Activated T-helper 1 cell treated with anti-CD3 and anti-CD28 coated beads, Interleukin-12 subunit alpha, Interleukin-12 subunit beta, Interleukin-2, Interleukin-4 antibody, amounts not matched to agents 30 ng/mL and 10 ng/mL and 1 ng/mL, durations not matched to agents 14 hours and 24 hours and 36 hours (primary cell): ENCODE measurements around the gene SRD5A3. TPM values are rescaled to one million over a fixed set of nuclear protein-coding genes. Genes with fewer than 3 reads are reported as not detected.

Source experiments
- DNase-seq: peaks from one replicate; pipeline ENCODE4 v3.0.0; 2021; ENCODE audit warnings: low spot score
- H3K27ac Mint-ChIP-seq: one replicate; pipeline ENCODE4 v1.8.0; 2021; ENCODE audit warnings: mild to moderate bottlenecking, mixed read lengths
- H3K27me3 Mint-ChIP-seq: one replicate; pipeline ENCODE4 v1.8.0; 2022; ENCODE audit warnings: mild to moderate bottlenecking, moderate library complexity, mixed read lengths; ENCODE audit not compliant: insufficient read depth
- H3K36me3 Mint-ChIP-seq: one replicate; pipeline ENCODE4 v1.8.0; 2021; ENCODE audit warnings: low read depth, mixed read lengths
- H3K4me1 Mint-ChIP-seq: one replicate; pipeline ENCODE4 v1.8.0; 2021; ENCODE audit warnings: low read depth, mixed read lengths
- H3K4me3 Mint-ChIP-seq: one replicate; pipeline ENCODE4 v1.8.0; 2021; ENCODE audit warnings: mild to moderate bottlenecking, moderate library complexity, mixed read lengths
- H3K9me3 Mint-ChIP-seq: one replicate; pipeline ENCODE4 v1.8.0; 2021; ENCODE audit warnings: mixed read lengths
- intact Hi-C: fragments of 100-400 bp; cut with micrococcal nuclease; formaldehyde crosslinking; loops from one replicate; pipeline ENCODE4 v1.15.1; 2024
- total RNA-seq: library from RNA; stranded (reverse); gene quantifications from 2 replicates; pipeline ENCODE4 v1.2.3, GENCODE V29; 2022

SRD5A3 gene
- 32.4 and 33.2 TPM in 2 replicates for total RNA-seq

- Mint-ChIP-seq H3K9me3 (peaks cover 1% of the 10 kb centered on the region), H3K4me1 (peaks cover 36% of the 10 kb centered on the region), H3K36me3 (peaks cover 2% of the 10 kb centered on the region), H3K4me3 (peak within 1 kb of the TSS; percentile 89), H3K27ac (peak within 1 kb of the TSS; percentile 92), H3K27me3 (no peaks in the 10 kb centered on the region)
- intact Hi-C loops, result loop anchor here (1.0 to 10.0 kb wide), 10 partner anchors 10 to 1281 kb away; partner anchors contain the start of genes CEP135, CHIC2, EXOC1 and PAICS
- DNase-seq, result peak; percentile 74
Observed at GRCh38 chr4:55345980-55346850, at the start of gene SRD5A3. TSS of gene SRD5A3 (plus strand) at chr4:55346242. CDS start at chr4:55346337, 95 bp downstream.

- Mint-ChIP-seq H3K27ac (no peak overlapping the region), H3K4me1 (no peaks in the 10 kb centered on the region), H3K4me3 (no peak overlapping the region), H3K27me3 (peaks cover 6% of the 10 kb centered on the region), H3K36me3 (no peaks in the 10 kb centered on the region), H3K9me3 (no peaks in the 10 kb centered on the region)
- intact Hi-C loops, result no loop called here
- DNase-seq, result no peak
Observed at GRCh38 chr4:55297346-55297745, 48.7 kb upstream of the SRD5A3 start.

GRCh38 chr4:55303760-55304165 is 42.3 kb upstream of the SRD5A3 start:
- intact Hi-C loops, result no loop called here
- no peak for DNase-seq
- Mint-ChIP-seq H3K4me3 (no peak overlapping the region), H3K4me1 (no peaks in the 10 kb centered on the region), H3K9me3 (no peaks in the 10 kb centered on the region), H3K36me3 (no peaks in the 10 kb centered on the region), H3K27ac (no peak overlapping the region), H3K27me3 (peaks cover 6% of the 10 kb centered on the region)

GRCh38 chr4:55304303-55304702 is 41.7 kb upstream of the SRD5A3 start:
- Mint-ChIP-seq H3K9me3 (no peaks in the 10 kb centered on the region), H3K4me1 (no peaks in the 10 kb centered on the region), H3K27me3 (peaks cover 3% of the 10 kb centered on the region), H3K36me3 (no peaks in the 10 kb centered on the region), H3K4me3 (no peak overlapping the region), H3K27ac (no peak overlapping the region)
- no peak for DNase-seq
- intact Hi-C loops, result no loop called here

GRCh38 chr4:55308071-55308470 is 38.0 kb upstream of the SRD5A3 start:
- Mint-ChIP-seq H3K4me3 (no peak overlapping the region), H3K4me1 (peaks cover 8% of the 10 kb centered on the region), H3K36me3 (no peaks in the 10 kb centered on the region), H3K27me3 (no peaks in the 10 kb centered on the region), H3K27ac (no peak overlapping the region), H3K9me3 (no peaks in the 10 kb centered on the region)
- intact Hi-C loops, result no loop called here
- no peak for DNase-seq

- H3K27me3 Mint-ChIP-seq, result no peaks in the 10 kb centered on the region
- H3K9me3 Mint-ChIP-seq, result peaks cover 4% of the 10 kb centered on the region
- intact Hi-C loops, result loop anchor here (1.0 to 10.0 kb wide), 5 partner anchors 9 to 425 kb away; partner anchors contain the start of gene TMEM165
- DNase-seq, result no peak
- no peaks in the 10 kb centered on the region for H3K36me3 Mint-ChIP-seq
- no peak overlapping the region for H3K4me3 Mint-ChIP-seq
- H3K27ac Mint-ChIP-seq, result no peak overlapping the region
- peaks cover 12% of the 10 kb centered on the region for H3K4me1 Mint-ChIP-seq
Observed at GRCh38 chr4:55311792-55312488, 34.1 kb upstream of the SRD5A3 start.

- Mint-ChIP-seq H3K4me1 (peaks cover 12% of the 10 kb centered on the region), H3K4me3 (no peak overlapping the region), H3K36me3 (no peaks in the 10 kb centered on the region), H3K27ac (no peak overlapping the region), H3K27me3 (peaks cover 3% of the 10 kb centered on the region), H3K9me3 (peaks cover 4% of the 10 kb centered on the region)
- peak; percentile 20 for DNase-seq
- intact Hi-C loops, result loop anchor here (1.0 to 10.0 kb wide), 5 partner anchors 9 to 424 kb away; partner anchors contain the start of gene TMEM165
Observed at GRCh38 chr4:55312489-55313101, 33.4 kb upstream of the SRD5A3 start.

- Mint-ChIP-seq H3K9me3 (peaks cover 4% of the 10 kb centered on the region), H3K36me3 (no peaks in the 10 kb centered on the region), H3K4me3 (no peak overlapping the region), H3K27ac (no peak overlapping the region), H3K27me3 (peaks cover 3% of the 10 kb centered on the region), H3K4me1 (peaks cover 28% of the 10 kb centered on the region)
- intact Hi-C loops, result loop anchor here (10.0 kb wide), 1 partner anchor 239 kb away; no protein-coding TSS in a partner anchor
- DNase-seq, result no peak
Observed at GRCh38 chr4:55314141-55314820, 31.8 kb upstream of the SRD5A3 start.

- H3K4me3 Mint-ChIP-seq, result no peak overlapping the region
- peaks cover 3% of the 10 kb centered on the region for H3K9me3 Mint-ChIP-seq
- peaks cover 3% of the 10 kb centered on the region for H3K27me3 Mint-ChIP-seq
- intact Hi-C loops, result loop anchor here (2.0 to 10.0 kb wide), 2 partner anchors 18 to 244 kb away; no protein-coding TSS in a partner anchor
- peak overlapping the region; percentile 40 for H3K27ac Mint-ChIP-seq
- H3K4me1 Mint-ChIP-seq, result peaks cover 33% of the 10 kb centered on the region
- DNase-seq, result no peak
- no peaks in the 10 kb centered on the region for H3K36me3 Mint-ChIP-seq
Observed at GRCh38 chr4:55318175-55319129, 27.6 kb upstream of the SRD5A3 start.

- peak; percentile 11 for DNase-seq
- Mint-ChIP-seq H3K9me3 (no peaks in the 10 kb centered on the region), H3K27ac (no peak overlapping the region)
Observed at GRCh38 chr4:55321707-55322264, 24.3 kb upstream of the SRD5A3 start.

GRCh38 chr4:55323375-55323774 is 22.7 kb upstream of the SRD5A3 start:
- DNase-seq, result no peak
- Mint-ChIP-seq H3K9me3 (no peaks in the 10 kb centered on the region), H3K27me3 (no peaks in the 10 kb centered on the region), H3K4me1 (peaks cover 30% of the 10 kb centered on the region), H3K36me3 (no peaks in the 10 kb centered on the region), H3K27ac (no peak overlapping the region), H3K4me3 (no peak overlapping the region)
- intact Hi-C loops, result no loop called here

More at GRCh38 chr4:55321707-55322264, 24.3 kb upstream of the SRD5A3 start:
- Mint-ChIP-seq H3K36me3 (no peaks in the 10 kb centered on the region), H3K4me3 (no peak overlapping the region), H3K27me3 (peaks cover 3% of the 10 kb centered on the region), H3K4me1 (peaks cover 36% of the 10 kb centered on the region)
- intact Hi-C loops, result loop anchor here (1.0 to 2.0 kb wide), 5 partner anchors 9 to 1003 kb away; no protein-coding TSS in a partner anchor
